ENCODE measurements around the gene CDH26.

DNA sequence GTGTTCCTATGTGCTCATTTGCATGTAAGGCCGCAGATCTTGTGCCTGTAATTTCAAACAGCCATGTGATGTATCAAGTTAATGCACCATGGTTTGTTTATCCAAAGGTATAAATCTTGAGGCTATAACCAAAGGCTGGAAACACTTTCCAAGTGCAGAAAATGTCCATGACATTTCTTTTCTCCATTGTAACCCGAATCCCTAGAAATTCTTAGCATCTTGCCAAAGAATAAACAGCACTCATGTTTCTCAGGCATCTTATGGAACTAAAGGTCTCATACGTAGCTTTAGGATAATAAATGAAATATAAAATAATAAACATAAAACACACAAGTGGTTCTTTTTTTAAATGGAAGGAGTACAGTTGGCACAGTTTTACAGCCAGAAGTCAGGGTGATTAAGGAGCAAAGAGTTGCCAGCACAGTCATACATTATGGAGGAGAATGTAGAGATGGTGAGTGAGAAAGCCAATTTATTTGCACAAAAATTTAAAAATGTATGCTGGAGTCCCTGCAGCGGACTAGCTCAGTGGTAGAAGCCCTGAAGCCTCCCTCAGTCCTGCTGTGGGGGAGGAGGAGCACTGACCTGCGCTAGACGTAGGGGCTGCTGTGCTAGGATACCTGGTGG is 18.0 kb downstream of the CDH26 start:
- TF ChIP-seq GATAD2A (IDR thresholded peaks at IDR 0.05) (no peak), CBX2 (IDR thresholded peaks at IDR 0.05; ENCODE audit: insufficient read depth, low read length, poor library complexity, severe bottlenecking) (no peak), CHD4 (IDR thresholded peaks at IDR 0.05; ENCODE audit: insufficient read depth, insufficient replicate concordance, low read depth, low read length, poor library complexity, severe bottlenecking) (no peak), MYBL2 (IDR thresholded peaks at IDR 0.05; ENCODE audit: low read depth) (no peak), MYBL2 (CRISPR knock-in tag; IDR thresholded peaks at IDR 0.05; ENCODE audit: borderline replicate concordance) (no peak), CSDE1 (IDR thresholded peaks at IDR 0.05) (no peak), RBM15 (IDR thresholded peaks at IDR 0.05; ENCODE audit: insufficient read depth, low read length) (no peak), CHD1 (IDR thresholded peaks at IDR 0.05; ENCODE audit: low read length) (no peak), ZKSCAN1 (IDR thresholded peaks at IDR 0.05; ENCODE audit: low read depth, low read length) (no peak), ZNF766 (CRISPR knock-in tag; conservative IDR thresholded peaks at IDR 0.05) (no peak), SOX6 (IDR thresholded peaks at IDR 0.05) (no peak), LEF1 (IDR thresholded peaks at IDR 0.05) (no peak)
- TF ChIP-seq, protein P1, sequence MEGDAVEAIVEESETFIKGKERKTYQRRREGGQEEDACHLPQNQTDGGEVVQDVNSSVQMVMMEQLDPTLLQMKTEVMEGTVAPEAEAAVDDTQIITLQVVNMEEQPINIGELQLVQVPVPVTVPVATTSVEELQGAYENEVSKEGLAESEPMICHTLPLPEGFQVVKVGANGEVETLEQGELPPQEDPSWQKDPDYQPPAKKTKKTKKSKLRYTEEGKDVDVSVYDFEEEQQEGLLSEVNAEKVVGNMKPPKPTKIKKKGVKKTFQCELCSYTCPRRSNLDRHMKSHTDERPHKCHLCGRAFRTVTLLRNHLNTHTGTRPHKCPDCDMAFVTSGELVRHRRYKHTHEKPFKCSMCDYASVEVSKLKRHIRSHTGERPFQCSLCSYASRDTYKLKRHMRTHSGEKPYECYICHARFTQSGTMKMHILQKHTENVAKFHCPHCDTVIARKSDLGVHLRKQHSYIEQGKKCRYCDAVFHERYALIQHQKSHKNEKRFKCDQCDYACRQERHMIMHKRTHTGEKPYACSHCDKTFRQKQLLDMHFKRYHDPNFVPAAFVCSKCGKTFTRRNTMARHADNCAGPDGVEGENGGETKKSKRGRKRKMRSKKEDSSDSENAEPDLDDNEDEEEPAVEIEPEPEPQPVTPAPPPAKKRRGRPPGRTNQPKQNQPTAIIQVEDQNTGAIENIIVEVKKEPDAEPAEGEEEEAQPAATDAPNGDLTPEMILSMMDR (IDR thresholded peaks at IDR 0.05 in 2 of 3, conservative IDR thresholded peaks at IDR 0.05 in 1 of 3; ENCODE audit: insufficient read depth in 2 of 3, low read depth in 1 of 3, low read length in 3 of 3): no peak
- TF ChIP-seq, protein P2, sequence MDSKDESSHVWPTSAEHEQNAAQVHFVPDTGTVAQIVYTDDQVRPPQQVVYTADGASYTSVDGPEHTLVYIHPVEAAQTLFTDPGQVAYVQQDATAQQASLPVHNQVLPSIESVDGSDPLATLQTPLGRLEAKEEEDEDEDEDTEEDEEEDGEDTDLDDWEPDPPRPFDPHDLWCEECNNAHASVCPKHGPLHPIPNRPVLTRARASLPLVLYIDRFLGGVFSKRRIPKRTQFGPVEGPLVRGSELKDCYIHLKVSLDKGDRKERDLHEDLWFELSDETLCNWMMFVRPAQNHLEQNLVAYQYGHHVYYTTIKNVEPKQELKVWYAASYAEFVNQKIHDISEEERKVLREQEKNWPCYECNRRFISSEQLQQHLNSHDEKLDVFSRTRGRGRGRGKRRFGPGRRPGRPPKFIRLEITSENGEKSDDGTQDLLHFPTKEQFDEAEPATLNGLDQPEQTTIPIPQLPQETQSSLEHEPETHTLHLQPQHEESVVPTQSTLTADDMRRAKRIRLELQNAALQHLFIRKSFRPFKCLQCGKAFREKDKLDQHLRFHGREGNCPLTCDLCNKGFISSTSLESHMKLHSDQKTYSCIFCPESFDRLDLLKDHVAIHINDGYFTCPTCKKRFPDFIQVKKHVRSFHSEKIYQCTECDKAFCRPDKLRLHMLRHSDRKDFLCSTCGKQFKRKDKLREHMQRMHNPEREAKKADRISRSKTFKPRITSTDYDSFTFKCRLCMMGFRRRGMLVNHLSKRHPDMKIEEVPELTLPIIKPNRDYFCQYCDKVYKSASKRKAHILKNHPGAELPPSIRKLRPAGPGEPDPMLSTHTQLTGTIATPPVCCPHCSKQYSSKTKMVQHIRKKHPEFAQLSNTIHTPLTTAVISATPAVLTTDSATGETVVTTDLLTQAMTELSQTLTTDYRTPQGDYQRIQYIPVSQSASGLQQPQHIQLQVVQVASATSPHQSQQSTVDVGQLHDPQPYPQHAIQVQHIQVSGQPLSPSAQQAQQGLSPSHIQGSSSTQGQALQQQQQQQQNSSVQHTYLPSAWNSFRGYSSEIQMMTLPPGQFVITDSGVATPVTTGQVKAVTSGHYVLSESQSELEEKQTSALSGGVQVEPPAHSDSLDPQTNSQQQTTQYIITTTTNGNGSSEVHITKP (IDR thresholded peaks at IDR 0.05; ENCODE audit: partially characterized antibody): no peak
- TF ChIP-seq, protein P3, sequence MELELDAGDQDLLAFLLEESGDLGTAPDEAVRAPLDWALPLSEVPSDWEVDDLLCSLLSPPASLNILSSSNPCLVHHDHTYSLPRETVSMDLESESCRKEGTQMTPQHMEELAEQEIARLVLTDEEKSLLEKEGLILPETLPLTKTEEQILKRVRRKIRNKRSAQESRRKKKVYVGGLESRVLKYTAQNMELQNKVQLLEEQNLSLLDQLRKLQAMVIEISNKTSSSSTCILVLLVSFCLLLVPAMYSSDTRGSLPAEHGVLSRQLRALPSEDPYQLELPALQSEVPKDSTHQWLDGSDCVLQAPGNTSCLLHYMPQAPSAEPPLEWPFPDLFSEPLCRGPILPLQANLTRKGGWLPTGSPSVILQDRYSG (tag; conservative IDR thresholded peaks at IDR 0.05; ENCODE audit: low read depth): no peak
